ENCODE results near the gene MED13L. TPM values are rescaled to one million over a fixed set of nuclear protein-coding genes. Genes with fewer than 3 reads are reported as not detected.

MED13L gene
- 25.2 to 39.3 TPM (median 37.4 TPM) in 5 replicates for total RNA-seq (2022; extraction: Qiagen RNA extraction)

DNA sequence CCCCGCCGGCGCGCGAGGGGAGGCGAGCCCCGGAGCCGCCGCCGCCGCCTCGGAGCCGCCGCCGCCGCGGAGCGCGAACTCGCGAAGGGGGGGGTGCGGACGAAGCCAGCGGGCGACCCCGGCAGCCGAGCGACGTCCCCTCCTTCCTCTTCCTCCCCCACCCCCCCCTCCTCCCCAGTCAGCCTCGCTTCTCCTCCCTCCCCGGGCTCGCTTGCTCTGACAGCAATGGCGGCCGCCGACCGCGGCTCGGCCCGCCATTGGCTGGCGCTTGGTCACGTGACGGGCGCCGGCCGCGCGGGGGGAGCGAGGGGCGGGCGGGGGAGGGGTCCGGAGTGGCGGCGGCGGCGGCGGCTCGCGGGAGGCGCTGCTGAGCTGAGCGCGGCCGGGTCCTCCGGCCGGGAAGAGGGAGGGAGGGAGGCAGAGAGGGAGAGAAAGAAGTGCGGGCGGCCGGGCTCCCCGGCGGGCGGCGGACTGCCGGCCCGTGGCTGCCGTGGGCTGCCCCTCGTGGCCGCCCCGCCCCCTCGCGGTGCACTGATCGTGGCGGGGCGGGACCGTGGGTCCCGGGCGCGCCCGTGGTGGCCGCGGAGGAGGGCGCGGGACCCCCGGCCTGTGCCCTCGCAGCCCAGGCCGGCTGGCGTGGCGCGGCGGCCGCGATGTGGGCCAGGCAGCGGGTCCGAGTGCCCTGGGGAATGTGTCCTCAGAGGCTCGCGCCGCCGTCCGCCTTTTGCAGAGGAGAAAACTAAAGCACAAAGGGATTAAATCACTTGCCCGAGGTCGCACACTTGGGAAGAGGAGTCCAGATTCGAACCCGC lies at the start of gene MED13L:
TSS of gene MED13L (minus strand) at position 227 of the 812 bp plus-strand sequence. CDS start 562 bp downstream, outside the sequence.

Data from A549 treated with dexamethasone at 1 μM for 4 hours (cell line).